ENCODE results near the gene OAF. TPM values are rescaled to one million over a fixed set of nuclear protein-coding genes. Genes with fewer than 3 reads are reported as not detected.

The OAF gene
- total and polyA plus RNA-seq, 2 of the 8 experiments (the other 6 are each of a cell fraction or from before 2014, with no cell fraction given) = 1.3 to 1.5 TPM

- TF ChIP-seq KDM4A (IDR thresholded peaks at IDR 0.05; ENCODE audit: low read depth, low read length, severe bottlenecking) (peak; percentile 74), RNF2 (IDR thresholded peaks at IDR 0.05; ENCODE audit: borderline replicate concordance, low read depth, low read length, missing control alignments, poor library complexity, severe bottlenecking) (peak; percentile 54), CHD1 (IDR thresholded peaks at IDR 0.05; ENCODE audit: low read depth, low read length) (no peak), RXRA (IDR thresholded peaks at IDR 0.05; ENCODE audit: insufficient read depth, low read depth, low read length) (no peak), YY1 (IDR thresholded peaks at IDR 0.05; ENCODE audit: low read depth, low read length) (no peak)
Measured at GRCh38 chr11:120210626-120211521, at the start of gene OAF (continued).

All from H1 (cell line).